ENCODE data around the gene SPATA13.

GRCh38 chr13:24355103-24355502 is 194.6 kb downstream of the SPATA13 start:
- no peak for TF ChIP-seq CTCF (conservative IDR thresholded peaks at IDR 0.05 in 1 of 2, IDR thresholded peaks at IDR 0.05 in 1 of 2; ENCODE audit: low read depth in 1 of 2, low read length in 2 of 2)
- TF ChIP-seq EZH2 (IDR thresholded peaks at IDR 0.05; ENCODE audit: low read length, missing control alignments): no peak

Measured in fibroblast of lung (primary cell).